Mucosa of stomach (tissue), 1 donor: ENCODE measurements around the gene COPA.
A peak's percentile ranks its signal among the peaks of the same experiment; 100 is the strongest.

ENCODE experiments used
- H3K27me3 ChIP-seq: one replicate; pipeline ENCODE4 v1.7.0; 2013; ENCODE audit warnings: mild to moderate bottlenecking, low read length; ENCODE audit not compliant: control insufficient read depth, insufficient read depth
- H3K36me3 ChIP-seq: one replicate; pipeline ENCODE4 v1.7.0; 2013; ENCODE audit warnings: low read length; ENCODE audit not compliant: control insufficient read depth, insufficient read depth
- H3K4me1 ChIP-seq: one replicate; pipeline ENCODE4 v1.7.0; 2013; ENCODE audit warnings: mild to moderate bottlenecking, low read length; ENCODE audit not compliant: control insufficient read depth, insufficient read depth
- H3K4me3 ChIP-seq: one replicate; pipeline ENCODE4 v1.7.0; 2013; ENCODE audit warnings: low read length
- H3K9ac ChIP-seq: one replicate; pipeline ENCODE4 v1.7.0; 2013; ENCODE audit warnings: mild to moderate bottlenecking, low read length, moderate library complexity
- H3K9me3 ChIP-seq: one replicate; pipeline ENCODE4 v1.7.0; 2013; ENCODE audit warnings: mild to moderate bottlenecking, low read length, moderate library complexity; ENCODE audit not compliant: control insufficient read depth
- donor health status: Pancreatic carcinoma.

The COPA gene

GRCh38 chr1:160369087-160369486, 26.0 kb upstream of the COPA start:
- Histone ChIP-seq H3K36me3 (no peaks in the 10 kb centered on the region), H3K4me1 (no peaks in the 10 kb centered on the region), H3K9ac (no peak overlapping the region), H3K9me3 (no peaks in the 10 kb centered on the region), H3K27me3 (peaks cover 13% of the 10 kb centered on the region), H3K4me3 (no peak overlapping the region)

- Histone ChIP-seq H3K36me3 (no peaks in the 10 kb centered on the region), H3K27me3 (peaks cover 13% of the 10 kb centered on the region), H3K4me1 (no peaks in the 10 kb centered on the region)
Observed at GRCh38 chr1:160367934-160368923, 25.2 kb upstream of the COPA start.

GRCh38 chr1:160367516-160367900, 24.5 kb upstream of the COPA start:
- H3K27me3 ChIP-seq: peaks cover 13% of the 10 kb centered on the region
- H3K9ac ChIP-seq: no peak overlapping the region
- H3K4me3 ChIP-seq: no peak overlapping the region
- H3K4me1 ChIP-seq: no peaks in the 10 kb centered on the region
- no peaks in the 10 kb centered on the region for H3K9me3 ChIP-seq
- no peaks in the 10 kb centered on the region for H3K36me3 ChIP-seq

More at GRCh38 chr1:160367934-160368923, 25.2 kb upstream of the COPA start:
- Histone ChIP-seq H3K4me3 (no peak overlapping the region), H3K9ac (no peak overlapping the region), H3K9me3 (no peaks in the 10 kb centered on the region)

GRCh38 chr1:160366731-160367515, 23.9 kb upstream of the COPA start, which contains the start of gene NHLH1:
NHLH1 (plus strand) TSS chr1:160367071; CDS start chr1:160370732, 3,661 bp downstream.
- peaks cover 13% of the 10 kb centered on the region for H3K27me3 ChIP-seq
- H3K4me1 ChIP-seq: no peaks in the 10 kb centered on the region
- H3K4me3 ChIP-seq: no peak within 1 kb of the TSS
- H3K9me3 ChIP-seq: no peaks in the 10 kb centered on the region
- no peak within 1 kb of the TSS for H3K9ac ChIP-seq
- no peaks in the 10 kb centered on the region for H3K36me3 ChIP-seq

GRCh38 chr1:160365325-160365724, 22.3 kb upstream of the COPA start:
- no peaks in the 10 kb centered on the region for H3K36me3 ChIP-seq
- no peak overlapping the region for H3K9ac ChIP-seq
- H3K27me3 ChIP-seq: peaks cover 10% of the 10 kb centered on the region
- H3K4me3 ChIP-seq: no peak overlapping the region
- H3K9me3 ChIP-seq: no peaks in the 10 kb centered on the region
- H3K4me1 ChIP-seq: no peaks in the 10 kb centered on the region

- Histone ChIP-seq H3K36me3 (no peaks in the 10 kb centered on the region), H3K4me3 (no peak overlapping the region), H3K9ac (no peak overlapping the region), H3K9me3 (no peaks in the 10 kb centered on the region), H3K27me3 (peaks cover 10% of the 10 kb centered on the region), H3K4me1 (no peaks in the 10 kb centered on the region)
Observed at GRCh38 chr1:160363951-160364735, 21.1 kb upstream of the COPA start.

- no peaks in the 10 kb centered on the region for H3K36me3 ChIP-seq
- H3K27me3 ChIP-seq: peaks cover 8% of the 10 kb centered on the region
- H3K9me3 ChIP-seq: no peaks in the 10 kb centered on the region
- no peak overlapping the region for H3K9ac ChIP-seq
- no peaks in the 10 kb centered on the region for H3K4me1 ChIP-seq
- no peak overlapping the region for H3K4me3 ChIP-seq
Observed at GRCh38 chr1:160363010-160363409, 20.0 kb upstream of the COPA start.

- Histone ChIP-seq H3K36me3 (no peaks in the 10 kb centered on the region), H3K27me3 (peaks cover 3% of the 10 kb centered on the region), H3K4me1 (no peaks in the 10 kb centered on the region), H3K9ac (no peak overlapping the region), H3K9me3 (no peaks in the 10 kb centered on the region), H3K4me3 (no peak overlapping the region)
Observed at GRCh38 chr1:160362168-160362957, 19.3 kb upstream of the COPA start.

- Histone ChIP-seq H3K9me3 (no peaks in the 10 kb centered on the region), H3K36me3 (no peaks in the 10 kb centered on the region), H3K4me1 (no peaks in the 10 kb centered on the region), H3K4me3 (no peak overlapping the region), H3K9ac (peak overlapping the region; percentile 15), H3K27me3 (no peaks in the 10 kb centered on the region)
Observed at GRCh38 chr1:160361814-160362167, 18.7 kb upstream of the COPA start.

GRCh38 chr1:160361199-160361598, 18.1 kb upstream of the COPA start:
- no peaks in the 10 kb centered on the region for H3K9me3 ChIP-seq
- peaks cover 2% of the 10 kb centered on the region for H3K36me3 ChIP-seq
- H3K4me3 ChIP-seq: no peak overlapping the region
- no peaks in the 10 kb centered on the region for H3K4me1 ChIP-seq
- H3K27me3 ChIP-seq: no peaks in the 10 kb centered on the region
- no peak overlapping the region for H3K9ac ChIP-seq

- H3K36me3 ChIP-seq: peaks cover 11% of the 10 kb centered on the region
Observed at GRCh38 chr1:160360227-160360695, 17.2 kb upstream of the COPA start.

More at GRCh38 chr1:160360227-160360695, 17.2 kb upstream of the COPA start:
- Histone ChIP-seq H3K4me3 (no peak overlapping the region), H3K9ac (no peak overlapping the region), H3K27me3 (no peaks in the 10 kb centered on the region), H3K4me1 (no peaks in the 10 kb centered on the region), H3K9me3 (no peaks in the 10 kb centered on the region)
